Brain microvascular endothelial cell (primary cell): Measurements from ENCODE around the gene MCTP2.

ENCODE experiments used
- DNase-seq: peaks from one replicate; pipeline ENCODE4 v3.0.0-alpha.2; 2020
- H3K27ac ChIP-seq: fragments of 250-450 bp; sonication (Bioruptor Pico); 2 replicates; pipeline ENCODE4 v1.5.1; 2020; ENCODE audit warnings: mild to moderate bottlenecking, moderate library complexity
- H3K27me3 ChIP-seq: fragments of 250-450 bp; sonication (Bioruptor Pico); replicated peaks from 2 replicates; pipeline ENCODE4 v1.5.1; 2020; ENCODE audit warnings: mild to moderate bottlenecking
- H3K36me3 ChIP-seq: fragments of 250-450 bp; sonication (Bioruptor Pico); replicated peaks from 2 replicates; pipeline ENCODE4 v1.5.1; 2020; ENCODE audit warnings: mild to moderate bottlenecking
- H3K4me3 ChIP-seq: 2 replicates; pipeline ENCODE4 v1.5.1; 2011; ENCODE audit warnings: low read depth, mild to moderate bottlenecking, control low read depth, low read length, moderate library complexity
- in situ Hi-C: cut with HindIII; loops from 2 replicates; pipeline ENCODE4 v1.10.0; 2017; ENCODE audit warnings: low sequenced_read_pairs, low pct_ligation_motif_present
- TF ChIP-seq, protein P1 (sequence below): IDR thresholded peaks from 2 replicates; pipeline ENCODE4 v1.5.1; 2011; ENCODE audit warnings: low read depth, mild to moderate bottlenecking, moderate library complexity, low read length, control low read depth, inconsistent platforms; ENCODE audit errors: missing control alignments

MCTP2 gene

DNA sequence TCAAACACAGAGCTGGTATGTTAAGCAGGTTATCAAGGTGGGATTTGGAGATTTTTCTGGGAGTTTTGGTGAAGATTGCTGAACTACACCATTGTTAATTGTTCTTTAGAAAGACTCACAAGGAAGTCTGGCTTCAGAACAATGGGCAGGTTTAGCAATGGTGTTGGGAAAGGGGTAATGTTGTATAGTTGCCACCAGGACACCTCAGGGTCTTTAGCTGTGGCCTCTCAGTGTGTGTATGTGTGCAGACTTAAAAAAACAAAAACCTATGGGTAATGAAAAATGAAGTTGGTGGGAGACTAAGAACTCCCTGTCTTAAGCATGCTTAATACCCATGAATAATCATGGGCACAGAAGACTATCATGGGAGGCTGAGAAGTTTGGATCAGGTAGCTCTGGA lies 91.7 kb downstream of the MCTP2 start:
- H3K27me3 ChIP-seq, result no peaks in the 10 kb centered on the region
- no peak overlapping the region for H3K4me3 ChIP-seq
- in situ Hi-C loops, result no loop called here
- H3K27ac ChIP-seq, result no peak overlapping the region
- DNase-seq, result no peak
- TF ChIP-seq, protein P1, sequence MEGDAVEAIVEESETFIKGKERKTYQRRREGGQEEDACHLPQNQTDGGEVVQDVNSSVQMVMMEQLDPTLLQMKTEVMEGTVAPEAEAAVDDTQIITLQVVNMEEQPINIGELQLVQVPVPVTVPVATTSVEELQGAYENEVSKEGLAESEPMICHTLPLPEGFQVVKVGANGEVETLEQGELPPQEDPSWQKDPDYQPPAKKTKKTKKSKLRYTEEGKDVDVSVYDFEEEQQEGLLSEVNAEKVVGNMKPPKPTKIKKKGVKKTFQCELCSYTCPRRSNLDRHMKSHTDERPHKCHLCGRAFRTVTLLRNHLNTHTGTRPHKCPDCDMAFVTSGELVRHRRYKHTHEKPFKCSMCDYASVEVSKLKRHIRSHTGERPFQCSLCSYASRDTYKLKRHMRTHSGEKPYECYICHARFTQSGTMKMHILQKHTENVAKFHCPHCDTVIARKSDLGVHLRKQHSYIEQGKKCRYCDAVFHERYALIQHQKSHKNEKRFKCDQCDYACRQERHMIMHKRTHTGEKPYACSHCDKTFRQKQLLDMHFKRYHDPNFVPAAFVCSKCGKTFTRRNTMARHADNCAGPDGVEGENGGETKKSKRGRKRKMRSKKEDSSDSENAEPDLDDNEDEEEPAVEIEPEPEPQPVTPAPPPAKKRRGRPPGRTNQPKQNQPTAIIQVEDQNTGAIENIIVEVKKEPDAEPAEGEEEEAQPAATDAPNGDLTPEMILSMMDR, result no peak
- no peaks in the 10 kb centered on the region for H3K36me3 ChIP-seq

DNA sequence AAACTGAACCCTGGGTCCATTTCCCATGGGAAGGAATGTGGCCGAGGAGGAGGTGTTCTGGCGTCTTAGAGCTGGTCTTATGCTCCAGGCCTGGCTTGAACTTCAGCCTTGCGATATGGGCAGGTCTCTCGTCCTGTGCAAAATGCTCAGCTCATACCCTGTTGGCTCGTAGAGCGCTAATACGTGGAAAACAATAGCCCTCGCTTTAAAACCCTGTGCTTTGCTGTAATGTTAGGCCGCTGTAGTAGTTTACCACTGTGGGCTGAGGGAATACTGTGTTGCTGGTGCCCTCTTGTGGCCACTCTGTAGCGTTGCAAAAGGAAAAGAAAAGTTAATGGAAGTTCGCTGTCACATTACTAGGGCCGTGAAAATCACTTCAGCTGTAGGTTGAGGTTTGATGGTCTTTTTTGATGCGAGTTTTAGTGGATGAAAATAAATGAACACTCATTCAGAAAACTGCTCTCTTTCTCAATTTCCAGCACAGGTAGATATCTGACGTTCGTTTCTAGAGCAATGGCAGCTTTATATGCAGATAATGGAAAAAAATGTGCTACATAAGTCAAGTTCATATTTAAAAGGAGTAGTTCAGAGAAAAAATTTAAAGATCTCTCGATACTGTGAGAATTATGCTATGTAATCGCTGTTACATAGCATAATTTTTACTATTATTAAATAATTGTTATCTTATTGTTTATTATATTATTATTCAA lies 92.9 kb downstream of the MCTP2 start:
- Histone ChIP-seq H3K27ac (no peak overlapping the region), H3K36me3 (no peaks in the 10 kb centered on the region), H3K4me3 (no peak overlapping the region), H3K27me3 (no peaks in the 10 kb centered on the region)
- in situ Hi-C loops, result no loop called here
- TF ChIP-seq, protein P1, result peak; percentile 91
- peak; percentile 33 for DNase-seq

DNA sequence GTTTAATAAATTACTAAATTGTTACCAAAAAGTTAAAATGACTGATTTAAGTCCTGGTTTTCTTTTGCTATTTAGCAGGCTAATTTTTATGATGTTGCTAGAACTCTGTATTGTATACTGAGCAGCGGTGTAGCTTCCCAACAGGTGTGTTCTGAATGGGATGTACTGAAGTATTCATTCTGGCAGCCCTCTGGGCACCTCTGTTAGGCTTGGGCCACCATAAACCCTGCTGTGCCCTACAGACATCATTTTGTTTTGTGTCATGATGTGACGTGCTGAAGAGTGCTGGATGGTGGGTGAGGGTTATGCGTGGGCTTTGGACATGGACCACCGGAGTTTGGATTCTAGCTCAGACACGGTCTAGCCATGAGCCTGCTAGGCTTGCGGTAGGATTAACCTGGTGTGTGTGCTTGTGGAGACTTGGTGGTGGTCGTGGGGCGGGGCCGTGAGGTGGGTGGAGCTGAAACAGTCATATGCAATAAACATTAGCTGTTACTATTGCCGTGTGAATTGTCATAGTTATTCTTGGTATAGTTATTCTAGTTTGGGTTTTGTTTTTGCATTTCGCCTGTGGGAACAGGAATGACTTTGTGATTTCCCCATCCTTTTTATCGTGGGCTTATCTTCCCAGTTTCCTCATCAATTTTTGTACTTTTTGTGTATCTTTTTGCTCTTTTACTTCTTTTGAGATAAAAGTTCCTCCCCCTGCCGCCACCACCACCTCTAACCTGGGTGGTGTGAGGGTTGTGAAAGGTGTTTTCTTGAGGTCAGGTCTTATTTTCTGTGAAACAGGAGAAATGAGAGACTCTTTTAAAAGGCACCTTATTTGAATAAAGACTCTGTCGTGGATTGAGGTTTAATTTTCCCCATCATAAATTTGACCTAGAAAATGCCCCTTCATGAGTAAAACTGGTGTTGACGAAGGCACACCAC lies 93.7 kb downstream of the MCTP2 start:
- TF ChIP-seq, protein P1, result no peak
- in situ Hi-C loops, result no loop called here
- Histone ChIP-seq H3K4me3 (no peak overlapping the region), H3K36me3 (no peaks in the 10 kb centered on the region), H3K27ac (no peak overlapping the region), H3K27me3 (no peaks in the 10 kb centered on the region)
- no peak for DNase-seq

DNA sequence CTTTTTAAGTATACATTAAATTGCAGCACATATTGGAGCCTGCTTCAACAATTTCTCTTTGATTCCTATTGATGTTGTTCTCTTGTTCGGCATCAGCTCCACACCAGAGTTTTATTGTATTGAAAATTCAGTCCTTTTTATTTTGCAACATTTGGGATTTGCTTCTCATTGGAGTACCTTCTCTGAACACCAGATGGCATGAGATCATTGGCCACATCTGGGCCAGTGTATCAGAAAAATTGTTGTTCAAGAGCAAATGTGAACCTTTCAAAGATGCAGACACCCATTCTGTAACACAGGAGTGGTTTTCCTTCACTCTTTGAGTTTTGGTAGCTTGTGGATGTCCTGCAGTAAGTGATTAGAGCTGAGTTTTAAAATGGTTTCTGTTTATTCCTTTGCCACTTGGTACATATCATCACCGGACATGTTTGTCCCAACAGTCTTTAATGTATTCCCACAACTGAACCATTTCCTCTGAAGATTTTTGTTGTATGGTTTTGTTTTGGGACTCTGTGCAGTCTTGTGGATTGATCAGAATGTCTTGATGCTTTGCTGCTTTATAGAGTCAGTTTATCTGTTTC lies 96.1 kb downstream of the MCTP2 start:
- peak; percentile 40 for DNase-seq
- Histone ChIP-seq H3K27me3 (no peaks in the 10 kb centered on the region), H3K36me3 (no peaks in the 10 kb centered on the region), H3K4me3 (no peak overlapping the region), H3K27ac (no peak overlapping the region)
- TF ChIP-seq, protein P1, result peak; percentile 77
- in situ Hi-C loops, result no loop called here

DNA sequence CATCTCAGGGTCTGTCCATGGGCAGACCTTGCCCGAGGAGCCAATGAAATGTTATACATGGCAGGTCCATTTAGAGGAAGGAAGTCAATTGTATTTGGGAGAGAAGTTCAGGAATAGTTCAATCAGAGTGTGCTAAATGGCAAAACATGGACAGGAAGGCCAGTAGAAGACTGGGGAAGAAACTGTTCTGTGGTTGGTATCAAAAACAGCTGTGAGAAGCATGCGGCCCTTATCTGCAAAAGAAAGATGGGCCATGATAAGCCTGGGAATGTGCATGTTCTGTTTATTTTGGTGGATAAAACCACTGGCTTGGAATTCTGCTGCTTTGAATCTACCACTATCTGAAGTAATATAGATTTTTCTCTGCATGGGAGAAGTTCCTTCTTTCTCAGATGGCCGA lies 100.4 kb downstream of the MCTP2 start:
- Histone ChIP-seq H3K4me3 (no peak overlapping the region), H3K27me3 (no peaks in the 10 kb centered on the region), H3K27ac (no peak overlapping the region), H3K36me3 (no peaks in the 10 kb centered on the region)
- in situ Hi-C loops, result no loop called here
- no peak for DNase-seq
- TF ChIP-seq, protein P1, result no peak
